Naive thymus-derived CD8-positive, alpha-beta T cell (primary cell): ENCODE results near the gene MAT2A. TPM values are rescaled to one million over a fixed set of nuclear protein-coding genes. Genes with fewer than 3 reads are reported as not detected.
"Not testable (repeated sequence)": the region's sequence is repeated elsewhere in the genome, so short reads cannot be mapped to it uniquely, and the experiment has no call there.

Experiments used
- ATAC-seq, 2 donors: fragments of 150-1000 bp; cut with Tn5 transposase in 1 of 2; sonication (Bioruptor Pico), chemical (Tn5 transposase) in 1 of 2; 1 replicate in 1 of 2; 2 replicates in 1 of 2; pipeline ENCODE4 v1.10.0; 2021; ENCODE audit warnings: mild to moderate bottlenecking in 2 of 2, moderate library complexity in 2 of 2
- POLR2A ChIA-PET: fragments of 350-600 bp; sonication (Branson Sonifier 250); formaldehyde crosslinking; loops from one replicate; lab custom pipeline; 2021; ENCODE audit warnings: antibody characterized with exemption; lab: Charles Lee
- DNase-seq, 10 donors: peaks; one replicate each; pipeline versions ENCODE4 v3.0.0 to v3.0.0-alpha.2; 2020 to 2022
- H3K27ac Mint-ChIP-seq, 10 donors: one replicate each; pipeline ENCODE4 v1.8.0; 2020 to 2022; ENCODE audit warnings: mild to moderate bottlenecking in 10 of 10, mixed read lengths in 10 of 10, moderate library complexity in 4 of 10, inconsistent platforms in 1 of 10
- H3K27me3 Mint-ChIP-seq, 5 donors: one replicate each; pipeline ENCODE4 v1.8.0; 2021 to 2022; ENCODE audit warnings: mixed read lengths in 5 of 5
- H3K36me3 Mint-ChIP-seq, 3 donors: one replicate each; pipeline ENCODE4 v1.8.0; 2020 to 2022; ENCODE audit warnings: mixed read lengths in 3 of 3, mild to moderate bottlenecking in 2 of 3, inconsistent platforms in 1 of 3
- H3K4me1 Mint-ChIP-seq, 4 donors: one replicate each; pipeline ENCODE4 v1.8.0; 2021 to 2022; ENCODE audit warnings: mixed read lengths in 4 of 4
- H3K4me3 Mint-ChIP-seq, 10 donors: one replicate each; pipeline ENCODE4 v1.8.0; 2020 to 2022; ENCODE audit warnings: mild to moderate bottlenecking in 10 of 10, mixed read lengths in 10 of 10, moderate library complexity in 6 of 10, inconsistent platforms in 1 of 10
- H3K9me3 Mint-ChIP-seq, 9 donors: one replicate each; pipeline ENCODE4 v1.8.0; 2020 to 2022; ENCODE audit warnings: mixed read lengths in 9 of 9, mild to moderate bottlenecking in 3 of 9, inconsistent platforms in 1 of 9, moderate library complexity in 1 of 9
- polyA plus RNA-seq, 3 donors: library from polyadenylated mRNA; unstranded; fragments of 300-500 nt; fragmentation: Illumina TruSeq; gene quantifications; one replicate each; pipeline ENCODE4 v1.2.3, GENCODE V29; 2021
- total RNA-seq, 8 experiments: library from RNA in 2 of 8; stranded (reverse) in 2 of 8; gene quantifications; one replicate each; pipeline ENCODE4 v1.2.3 and lab custom pipeline; 2021 to 2026

MAT2A gene
- total and polyA plus RNA-seq, 5 experiments from 2014 or later = 68.1 to 205 (median 103) TPM

DNA sequence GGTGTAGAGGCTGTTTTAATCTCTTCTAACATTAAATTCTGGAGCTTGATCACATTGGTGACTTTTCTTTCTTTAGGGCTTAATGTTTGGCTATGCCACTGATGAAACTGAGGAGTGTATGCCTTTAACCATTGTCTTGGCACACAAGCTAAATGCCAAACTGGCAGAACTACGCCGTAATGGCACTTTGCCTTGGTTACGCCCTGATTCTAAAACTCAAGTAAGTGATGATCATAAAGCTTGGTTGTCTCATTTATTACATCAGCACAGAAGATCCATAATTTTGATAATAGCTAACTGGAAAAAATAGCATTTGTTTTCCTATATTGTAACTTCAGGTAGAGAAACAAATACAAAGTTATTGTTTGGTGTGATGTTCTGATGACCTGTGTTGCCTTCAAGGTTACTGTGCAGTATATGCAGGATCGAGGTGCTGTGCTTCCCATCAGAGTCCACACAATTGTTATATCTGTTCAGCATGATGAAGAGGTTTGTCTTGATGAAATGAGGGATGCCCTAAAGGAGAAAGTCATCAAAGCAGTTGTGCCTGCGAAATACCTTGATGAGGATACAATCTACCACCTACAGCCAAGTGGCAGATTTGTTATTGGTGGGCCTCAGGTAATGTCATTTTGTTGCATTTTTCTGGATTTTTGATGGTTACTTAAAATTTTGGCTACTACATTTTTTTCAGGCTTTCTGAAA is 2.9 kb downstream of the MAT2A start:
- peaks cover 26 to 50% (median 42%) of the 10 kb centered on the region in 4 donors for H3K4me1 Mint-ChIP-seq
- DNase-seq (no peak), ATAC-seq (no peak)
- peak overlapping the region in 6 of 10 donors; percentile 5 to 91 (median 35) for H3K27ac Mint-ChIP-seq
- H3K9me3 Mint-ChIP-seq = no peaks in the 10 kb centered on the region
- H3K4me3 Mint-ChIP-seq = peak overlapping the region in 2 of 10 donors; percentile 90 to 95
- peaks cover 10 to 58% (median 21%) of the 10 kb centered on the region in 3 donors for H3K36me3 Mint-ChIP-seq
- POLR2A ChIA-PET = interaction anchor here (0.6 to 6.7 kb wide), 6 partner anchors 14 to 215 kb away, joined by 4 to 144 read pairs (median 58); partner anchors contain the start of genes GGCX, SH2D6 and TGOLN2
- H3K27me3 Mint-ChIP-seq = no peaks in the 10 kb centered on the region

DNA sequence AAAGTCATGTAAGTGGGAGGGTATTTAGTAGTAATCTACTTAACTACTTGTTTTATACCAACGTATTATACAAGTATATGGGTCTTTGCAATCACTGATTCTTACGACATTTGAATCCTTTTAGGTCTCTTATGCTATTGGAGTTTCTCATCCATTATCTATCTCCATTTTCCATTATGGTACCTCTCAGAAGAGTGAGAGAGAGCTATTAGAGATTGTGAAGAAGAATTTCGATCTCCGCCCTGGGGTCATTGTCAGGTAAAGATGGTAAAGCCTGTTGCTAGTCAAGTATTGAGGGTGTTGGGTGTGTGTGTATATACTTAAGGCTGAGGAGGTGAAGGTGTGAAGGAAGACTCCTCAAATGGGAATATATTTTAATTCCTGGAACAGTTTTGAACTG is 3.8 kb downstream of the MAT2A start:
- ATAC-seq (no peak), DNase-seq (no peak)
- POLR2A ChIA-PET = interaction anchor here (1.0 to 6.7 kb wide), 3 partner anchors 13 to 124 kb away, joined by 6 to 144 read pairs (median 119); partner anchors contain the start of genes GGCX and SH2D6
- H3K36me3 Mint-ChIP-seq = peaks cover 10 to 61% (median 21%) of the 10 kb centered on the region in 3 donors
- peak overlapping the region in 1 of 10 donors; percentile 8 for H3K4me3 Mint-ChIP-seq
- H3K27ac Mint-ChIP-seq = peak overlapping the region in 3 of 10 donors; percentile 2 to 28 (median 8)
- no peaks in the 10 kb centered on the region for H3K27me3 Mint-ChIP-seq
- H3K4me1 Mint-ChIP-seq = peaks cover 23 to 44% (median 34%) of the 10 kb centered on the region in 4 donors
- H3K9me3 Mint-ChIP-seq = no peaks in the 10 kb centered on the region

DNA sequence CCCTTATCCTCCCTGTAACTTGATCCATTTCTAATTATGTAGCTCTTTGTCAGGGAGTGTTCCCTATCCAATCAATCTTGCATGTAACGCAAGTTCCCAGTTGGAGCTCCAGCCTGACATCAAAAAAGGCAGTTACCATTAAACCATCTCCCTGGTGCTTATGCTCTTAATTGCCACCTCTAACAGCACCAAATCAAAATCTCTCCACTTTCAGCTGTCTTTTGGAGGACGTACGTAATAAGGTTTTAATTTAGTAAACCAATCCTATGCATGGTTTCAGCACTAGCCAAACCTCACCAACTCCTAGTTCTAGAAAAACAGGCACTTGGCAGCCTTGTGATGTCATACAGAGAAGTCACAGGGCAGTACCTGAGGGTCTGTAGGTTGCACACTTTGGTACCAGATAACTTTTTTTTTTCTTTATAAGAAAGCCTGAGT is 5.3 kb downstream of the MAT2A start:
- not testable (repeated sequence) for H3K9me3 Mint-ChIP-seq, ATAC-seq, H3K4me3 Mint-ChIP-seq, H3K27me3 Mint-ChIP-seq, DNase-seq
- peak overlapping the region in 2 of 10 donors; percentile 62 to 63 for H3K27ac Mint-ChIP-seq
- peaks cover 20 to 39% (median 31%) of the 10 kb centered on the region in 4 donors for H3K4me1 Mint-ChIP-seq
- POLR2A ChIA-PET = interaction anchor here (0.8 to 1.5 kb wide), 2 partner anchors 51 to 73 kb away, joined by 3 read pairs; partner anchors contain the start of gene RNF181
- H3K36me3 Mint-ChIP-seq = peaks cover 10 to 67% (median 21%) of the 10 kb centered on the region in 3 donors

DNA sequence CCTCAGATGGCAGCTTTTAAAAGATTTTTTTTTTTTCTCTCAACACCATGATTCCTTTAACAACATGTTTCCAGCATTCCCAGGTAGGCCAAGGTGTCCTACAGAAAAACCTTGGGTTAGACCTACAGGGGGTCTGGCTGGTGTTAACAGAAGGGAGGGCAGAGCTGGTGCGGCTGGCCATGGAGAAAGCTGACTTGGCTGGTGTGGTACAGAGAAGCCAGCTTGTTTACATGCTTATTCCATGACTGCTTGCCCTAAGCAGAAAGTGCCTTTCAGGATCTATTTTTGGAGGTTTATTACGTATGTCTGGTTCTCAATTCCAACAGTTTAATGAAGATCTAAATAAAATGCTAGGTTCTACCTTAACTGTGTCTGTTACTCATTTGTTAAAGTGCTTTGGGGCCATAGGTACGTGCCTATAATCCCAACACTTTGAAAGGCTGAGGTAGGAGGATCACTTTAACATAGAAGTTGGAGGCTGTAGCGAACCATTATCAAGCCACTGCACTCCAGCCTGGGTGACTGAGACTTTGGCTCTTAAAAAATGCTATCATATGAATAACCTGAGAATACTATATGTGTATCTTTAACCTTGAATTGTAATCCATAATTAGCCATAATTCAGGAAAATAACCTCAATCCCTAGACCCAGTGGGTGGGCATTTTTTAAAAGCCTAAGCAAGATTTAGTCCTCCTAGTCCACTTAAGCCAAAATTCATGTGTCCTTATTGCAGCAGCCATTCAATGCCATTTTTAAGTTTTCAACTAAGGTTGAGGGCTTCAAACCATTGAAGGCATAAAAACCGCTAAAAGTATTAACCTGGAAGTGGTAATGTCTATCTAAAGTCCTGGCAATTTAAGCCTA is 6.2 kb downstream of the MAT2A start:
- not testable (repeated sequence) for H3K27ac Mint-ChIP-seq

DNA sequence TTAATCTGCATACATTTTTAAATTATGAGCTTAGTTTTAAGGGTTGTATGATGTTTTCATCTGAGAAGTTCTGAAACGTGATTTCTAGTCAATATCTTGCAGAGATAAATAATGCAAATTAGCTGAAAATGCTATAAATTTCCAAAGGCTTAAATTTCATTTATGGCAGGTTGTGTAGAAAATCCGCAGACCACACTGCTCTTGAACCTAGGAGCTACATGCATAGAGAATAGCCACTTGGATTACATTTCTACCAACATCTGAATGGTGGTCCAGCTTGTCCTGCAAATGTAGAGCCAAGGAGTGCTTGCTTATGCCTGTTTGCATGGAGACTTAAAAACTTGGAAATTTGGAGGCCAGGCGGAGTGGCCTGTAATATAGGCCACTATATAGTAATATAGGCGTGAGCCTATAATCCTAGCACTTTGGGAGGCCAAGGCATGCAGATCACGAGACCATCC is 6.8 kb downstream of the MAT2A start:
- Mint-ChIP-seq H3K36me3 (peaks cover 10 to 76% (median 23%) of the 10 kb centered on the region in 3 donors), H3K27ac (no peak overlapping the region), H3K9me3 (no peaks in the 10 kb centered on the region), H3K4me3 (no peak overlapping the region), H3K27me3 (no peaks in the 10 kb centered on the region), H3K4me1 (peaks cover 13 to 29% (median 21%) of the 10 kb centered on the region in 4 donors)
- ATAC-seq (no peak), DNase-seq (no peak)
- POLR2A ChIA-PET = interaction anchor here (0.5 to 1.5 kb wide), 4 partner anchors 9 to 139 kb away, joined by 3 to 4 read pairs (median 3); no protein-coding TSS in a partner anchor

More for the DNA sequence above, 6.2 kb downstream of the MAT2A start:
- peaks cover 10 to 75% (median 21%) of the 10 kb centered on the region in 3 donors for H3K36me3 Mint-ChIP-seq
- peaks cover 18 to 36% (median 28%) of the 10 kb centered on the region in 4 donors for H3K4me1 Mint-ChIP-seq
- ATAC-seq, DNase-seq, H3K9me3 Mint-ChIP-seq, H3K4me3 Mint-ChIP-seq, H3K27me3 Mint-ChIP-seq: not testable (repeated sequence)
- POLR2A ChIA-PET = interaction anchor here (0.5 to 1.5 kb wide), 2 partner anchors 50 to 62 kb away, joined by 3 read pairs; partner anchors contain the start of gene RNF181

DNA sequence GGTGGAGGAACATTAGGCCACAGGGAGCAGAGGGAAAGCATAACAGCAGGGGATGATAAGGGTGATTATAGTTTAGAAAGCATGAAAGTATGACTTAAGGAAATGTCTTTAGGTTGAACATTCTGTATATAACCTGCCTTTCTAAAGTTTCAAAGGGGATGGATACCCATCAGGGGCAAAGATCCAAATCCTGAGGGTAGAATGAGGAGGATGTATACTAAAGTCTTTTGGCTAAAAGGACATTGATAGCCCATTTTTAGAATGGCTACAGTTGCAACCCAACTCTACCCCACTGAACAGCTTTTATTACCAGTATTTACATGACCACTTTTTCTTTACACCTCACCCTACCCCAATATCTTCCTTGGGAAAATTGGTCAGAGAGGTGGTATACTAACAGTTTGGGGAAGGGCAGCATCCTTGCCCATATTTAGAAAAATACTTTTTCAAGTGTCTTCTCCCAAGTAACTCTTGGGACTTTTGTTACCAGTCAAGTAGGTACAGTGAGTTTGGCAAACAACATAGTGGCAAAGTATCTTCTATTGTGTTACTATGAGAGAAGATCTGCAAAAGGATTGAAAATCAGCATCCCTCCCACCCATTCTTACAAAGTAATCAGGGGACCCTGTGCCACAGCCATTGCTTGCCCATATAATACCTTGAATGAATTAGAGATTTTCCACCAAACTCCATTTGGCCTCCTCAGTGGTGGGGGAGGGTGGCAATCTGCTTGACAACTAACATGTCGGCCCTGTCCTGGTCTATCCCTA is 8.3 kb downstream of the MAT2A start:
- H3K9me3 Mint-ChIP-seq = no peaks in the 10 kb centered on the region
- H3K4me3 Mint-ChIP-seq = peak overlapping the region in 2 of 10 donors; percentile 21 to 40
- no peak for DNase-seq
- peaks cover 14 to 76% (median 29%) of the 10 kb centered on the region in 3 donors for H3K36me3 Mint-ChIP-seq
- H3K27me3 Mint-ChIP-seq = no peaks in the 10 kb centered on the region
- H3K4me1 Mint-ChIP-seq = peaks cover 10 to 21% (median 18%) of the 10 kb centered on the region in 4 donors
- no peak for ATAC-seq
- POLR2A ChIA-PET = interaction anchor here (1.5 to 7.2 kb wide), 2 partner anchors 124 to 127 kb away, joined by 3 to 79 read pairs; partner anchors contain the start of gene SH2D6
- H3K27ac Mint-ChIP-seq = peak overlapping the region in 6 of 10 donors; percentile 16 to 81 (median 56)

DNA sequence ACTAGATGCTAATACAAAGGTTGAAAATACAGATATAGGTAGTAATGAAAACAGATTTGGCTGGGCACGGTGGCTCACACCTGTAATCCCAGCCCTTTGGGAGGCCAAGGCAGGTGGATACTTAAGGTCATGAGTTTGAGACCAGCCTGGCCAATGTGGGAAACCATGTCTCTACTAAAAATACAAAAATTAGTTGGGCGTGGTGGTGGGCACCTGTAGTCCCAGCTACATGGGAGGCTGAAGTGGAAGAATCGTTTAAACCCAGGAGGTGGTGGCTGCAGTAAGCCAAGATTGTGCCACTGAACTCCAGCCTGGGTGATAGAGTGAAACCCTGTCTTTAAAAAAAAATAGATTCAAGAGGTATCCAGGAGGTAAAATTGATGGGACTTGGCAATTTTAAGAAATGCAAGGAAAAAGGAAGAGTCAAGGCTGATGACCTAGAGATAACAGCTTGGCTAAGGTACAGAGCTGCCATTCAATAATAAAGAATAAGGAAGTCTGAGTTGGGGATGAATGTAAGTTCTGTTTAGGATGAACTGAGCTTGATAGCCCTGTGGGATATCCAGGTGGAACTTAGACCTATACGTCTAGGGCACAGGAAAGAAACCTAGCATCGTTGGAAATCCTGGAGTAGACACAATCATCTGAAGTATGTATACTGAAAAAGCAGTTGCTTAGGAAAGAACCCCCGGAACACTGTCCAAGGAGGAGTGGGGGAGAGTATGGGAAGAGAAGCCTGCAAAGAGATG is 9.1 kb downstream of the MAT2A start:
- H3K9me3 Mint-ChIP-seq = no peaks in the 10 kb centered on the region
- DNase-seq (no peak), ATAC-seq (no peak)
- POLR2A ChIA-PET = interaction anchor here (0.8 to 14.9 kb wide), 3 partner anchors 8 to 220 kb away, joined by 3 to 144 read pairs (median 79); partner anchors contain the start of genes MAT2A, SH2D6 and TGOLN2
- peak overlapping the region in 5 of 10 donors; percentile 14 to 69 (median 31) for H3K27ac Mint-ChIP-seq
- H3K27me3 Mint-ChIP-seq = no peaks in the 10 kb centered on the region
- peaks cover 5 to 16% (median 12%) of the 10 kb centered on the region in 4 donors for H3K4me1 Mint-ChIP-seq
- no peak overlapping the region for H3K4me3 Mint-ChIP-seq
- H3K36me3 Mint-ChIP-seq = peaks cover 8 to 76% (median 22%) of the 10 kb centered on the region in 3 donors

DNA sequence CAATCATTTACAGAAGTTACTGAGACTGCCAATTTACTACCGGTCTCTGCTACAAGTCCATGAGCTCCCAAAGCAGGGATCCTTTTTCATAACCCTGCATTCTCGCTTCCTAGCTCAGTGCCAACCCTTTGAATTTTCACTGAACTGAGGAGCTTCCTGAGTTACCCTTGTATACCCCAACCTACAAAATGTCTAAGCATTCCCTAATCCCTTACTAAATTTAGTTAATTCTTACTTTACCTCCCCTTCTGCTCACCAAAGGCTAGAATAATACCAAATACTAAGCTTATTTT is 9.6 kb downstream of the MAT2A start:
- POLR2A ChIA-PET = interaction anchor here (0.8 to 14.9 kb wide), 3 partner anchors 9 to 221 kb away, joined by 3 to 144 read pairs (median 79); partner anchors contain the start of genes MAT2A, SH2D6 and TGOLN2
- peaks cover 5 to 14% (median 9%) of the 10 kb centered on the region in 4 donors for H3K4me1 Mint-ChIP-seq
- DNase-seq = no peak
- no peaks in the 10 kb centered on the region for H3K9me3 Mint-ChIP-seq
- H3K27me3 Mint-ChIP-seq = no peaks in the 10 kb centered on the region
- ATAC-seq = no peak
- H3K27ac Mint-ChIP-seq = no peak overlapping the region
- peaks cover 5 to 75% (median 19%) of the 10 kb centered on the region in 3 donors for H3K36me3 Mint-ChIP-seq
- no peak overlapping the region for H3K4me3 Mint-ChIP-seq

DNA sequence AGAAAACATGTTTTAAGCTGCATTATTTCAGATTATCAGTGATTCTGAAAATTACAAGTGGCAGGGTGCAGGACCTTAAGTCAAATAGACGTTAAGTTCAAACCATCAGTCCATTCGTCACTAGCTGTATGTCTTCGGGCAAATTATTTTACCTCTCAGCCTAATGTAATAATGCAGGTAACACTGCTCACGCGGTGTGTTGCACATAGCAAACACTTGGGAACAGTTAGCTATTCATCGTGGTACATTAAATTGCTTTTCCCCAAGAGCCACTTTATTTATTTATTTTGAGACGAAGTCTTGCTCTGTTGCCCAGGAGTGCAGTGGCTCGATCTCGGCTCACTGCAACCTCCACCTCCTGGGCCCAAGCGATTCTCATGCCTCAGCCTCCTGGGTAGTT is 10.1 kb downstream of the MAT2A start:
- peak overlapping the region in 1 of 10 donors; percentile 7 for H3K27ac Mint-ChIP-seq
- DNase-seq = no peak
- peaks cover 5 to 75% (median 17%) of the 10 kb centered on the region in 3 donors for H3K36me3 Mint-ChIP-seq
- peaks cover 5 to 12% (median 8%) of the 10 kb centered on the region in 4 donors for H3K4me1 Mint-ChIP-seq
- no peaks in the 10 kb centered on the region for H3K27me3 Mint-ChIP-seq
- ATAC-seq = no peak
- POLR2A ChIA-PET = interaction anchor here (7.2 to 14.9 kb wide), 2 partner anchors 10 to 129 kb away, joined by 79 to 144 read pairs; partner anchors contain the start of genes MAT2A and SH2D6
- no peaks in the 10 kb centered on the region for H3K9me3 Mint-ChIP-seq
- H3K4me3 Mint-ChIP-seq = no peak overlapping the region

DNA sequence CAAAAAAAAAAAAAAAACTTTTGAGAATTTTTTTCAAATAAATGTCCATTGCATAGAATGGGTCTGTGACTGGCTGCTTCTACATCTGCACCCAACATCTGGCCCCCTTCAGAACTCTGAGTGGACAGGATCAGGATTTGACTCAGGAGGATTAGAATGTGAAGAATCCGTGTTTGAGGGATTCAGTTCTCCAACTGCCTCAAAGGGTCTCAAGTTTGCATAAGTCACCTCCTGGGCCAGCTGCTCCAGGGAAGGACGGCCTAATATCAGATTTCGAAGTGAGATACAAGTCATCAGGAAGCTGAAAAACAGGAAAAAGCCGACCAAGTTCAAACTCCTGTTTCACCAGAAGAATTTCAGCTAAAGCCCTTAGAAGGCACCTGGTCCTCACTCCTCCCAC is 10.9 kb downstream of the MAT2A start:
- no peak for ATAC-seq
- Mint-ChIP-seq H3K27ac (peak overlapping the region in 1 of 10 donors; percentile 80), H3K36me3 (peaks cover 5 to 74% (median 13%) of the 10 kb centered on the region in 3 donors), H3K9me3 (no peaks in the 10 kb centered on the region), H3K4me3 (no peak overlapping the region), H3K4me1 (peaks cover 4 to 7% (median 6%) of the 10 kb centered on the region in 4 donors), H3K27me3 (no peaks in the 10 kb centered on the region)
- no peak for DNase-seq
- POLR2A ChIA-PET = interaction anchor here (1.1 to 14.9 kb wide), 4 partner anchors 10 to 222 kb away, joined by 3 to 144 read pairs (median 42); partner anchors contain the start of genes MAT2A, SH2D6 and TGOLN2
